ENCODE data around the gene TNRC6C. TPM values are rescaled to one million over a fixed set of nuclear protein-coding genes. Genes with fewer than 3 reads are reported as not detected.

The TNRC6C gene
- total and polyA plus RNA-seq, 9 of the 15 experiments (the other 6 are each of a cell fraction or from before 2014, with no cell fraction given): 0.20 to 4.9 (median 2.3) TPM

GRCh38 chr17:78129351-78130089 is 171.0 kb downstream of the TNRC6C start (continued):
- no peak for TF ChIP-seq ZNF785 (CRISPR knock-in tag; IDR thresholded peaks at IDR 0.05)
- TF ChIP-seq MCM3 (IDR thresholded peaks at IDR 0.05): no peak
- peak; percentile 43 to 94 for TF ChIP-seq KDM1A (IDR thresholded peaks at IDR 0.05)
- no peak for TF ChIP-seq KLF1 (tag; IDR thresholded peaks at IDR 0.05)
- TF ChIP-seq NFYB (IDR thresholded peaks at IDR 0.05; ENCODE audit: extremely low read depth, insufficient read length): no peak
- peak; percentile 96 for TF ChIP-seq BCOR (IDR thresholded peaks at IDR 0.05)
- no peak for TF ChIP-seq NR1H2 (CRISPR knock-in tag; IDR thresholded peaks at IDR 0.05)
- TF ChIP-seq TAL1 (IDR thresholded peaks at IDR 0.05): no peak
- TF ChIP-seq POLR2G (IDR thresholded peaks at IDR 0.05; ENCODE audit: low read depth, low read length): 0 out of 2 replicates have a peak, but pooled peaks have one; percentile 8
- TF ChIP-seq CCAR2 (IDR thresholded peaks at IDR 0.05; ENCODE audit: low read depth, low read length): no peak
- TF ChIP-seq ZNF224 (CRISPR knock-in tag; IDR thresholded peaks at IDR 0.05): no peak
- TF ChIP-seq KAT2B (IDR thresholded peaks at IDR 0.05; ENCODE audit: low read depth, low read length): no peak
- no peak for TF ChIP-seq CLOCK (CRISPR knock-in tag; IDR thresholded peaks at IDR 0.05; ENCODE audit: borderline replicate concordance)
- TF ChIP-seq COPS2 (conservative IDR thresholded peaks at IDR 0.05): no peak
- TF ChIP-seq CBX8 (IDR thresholded peaks at IDR 0.05; ENCODE audit: borderline replicate concordance, extremely low read depth, low read depth, low read length, poor library complexity, severe bottlenecking): no peak
- TF ChIP-seq ZBTB26 (CRISPR knock-in tag; IDR thresholded peaks at IDR 0.05): no peak
- TF ChIP-seq GATA2 (CRISPR knock-in tag; IDR thresholded peaks at IDR 0.05): no peak
- TF ChIP-seq ZNF277 (CRISPR knock-in tag; IDR thresholded peaks at IDR 0.05; ENCODE audit: borderline replicate concordance): no peak
- no peak for TF ChIP-seq CHAMP1 (IDR thresholded peaks at IDR 0.05)
- TF ChIP-seq TSC22D4 (tag; IDR thresholded peaks at IDR 0.05): no peak
